DMS114 treated with DMSO at 0.1 percent for 48 hours (cell line): ENCODE results near the gene SOS1.

Source experiments
- DNase-seq: peaks from one replicate; lab custom pipeline; 2025; ENCODE audit not compliant: unreplicated experiment; lab: John Stamatoyannopoulos, UW

Gene SOS1

DNA sequence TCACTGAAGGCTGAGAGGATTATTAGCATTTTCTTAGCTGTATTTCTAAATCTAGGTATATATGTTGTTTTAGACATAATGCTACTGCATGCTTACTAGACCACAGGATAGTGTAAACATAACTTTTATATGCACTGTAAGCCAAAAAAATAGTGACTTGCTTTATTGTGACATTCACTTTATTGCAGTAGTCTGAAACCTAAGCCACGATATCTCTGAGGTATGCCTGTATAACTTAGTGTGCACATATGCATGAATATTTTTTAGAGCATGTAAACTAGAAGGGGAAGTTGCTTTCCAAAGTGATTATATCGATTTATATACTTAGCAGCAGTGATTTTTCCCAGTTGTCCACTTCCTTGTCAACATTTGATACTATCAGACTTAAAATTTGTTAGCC lies 81.8 kb downstream of the SOS1 start:
- no peak for DNase-seq

GRCh38 chr2:39033980-39034379 lies 86.9 kb downstream of the SOS1 start:
- no peak for DNase-seq

DNA sequence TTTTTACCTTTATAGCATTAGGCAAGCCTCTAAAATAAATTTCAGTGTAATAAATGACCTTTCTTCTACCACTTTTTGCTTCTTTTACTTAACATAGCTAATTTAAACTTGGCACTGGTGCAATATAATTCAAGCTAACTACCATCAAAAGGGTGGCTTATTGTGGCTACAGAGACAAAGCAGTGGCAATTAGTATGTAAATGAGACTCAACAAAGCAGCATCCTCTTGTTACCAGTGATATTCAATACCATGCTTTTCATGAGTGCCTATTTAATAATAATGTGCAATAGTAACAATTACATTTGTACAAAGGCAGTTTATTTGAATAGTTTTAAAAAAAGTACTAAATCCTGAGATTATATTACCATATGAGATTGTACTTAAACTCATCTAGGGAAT lies 93.4 kb downstream of the SOS1 start:
- no peak for DNase-seq

DNA sequence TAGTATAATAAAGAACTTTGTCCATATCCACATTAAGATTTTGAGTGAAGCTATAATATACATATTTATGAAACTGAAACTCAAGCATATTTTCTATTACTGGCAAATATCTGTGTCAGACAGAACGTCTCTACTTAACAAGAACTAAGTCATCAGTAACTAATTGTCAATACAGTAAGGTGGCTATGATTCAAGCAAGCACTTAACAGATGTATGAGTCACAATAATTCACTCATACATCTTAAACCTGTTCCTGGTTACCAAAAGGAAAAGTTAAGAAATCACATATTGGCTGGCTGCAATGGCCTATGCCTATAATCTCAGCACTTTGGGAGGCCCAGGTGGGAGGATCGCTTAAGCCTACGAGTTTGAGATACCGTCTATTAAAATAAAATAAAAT lies 96.0 kb downstream of the SOS1 start:
- no peak for DNase-seq

DNA sequence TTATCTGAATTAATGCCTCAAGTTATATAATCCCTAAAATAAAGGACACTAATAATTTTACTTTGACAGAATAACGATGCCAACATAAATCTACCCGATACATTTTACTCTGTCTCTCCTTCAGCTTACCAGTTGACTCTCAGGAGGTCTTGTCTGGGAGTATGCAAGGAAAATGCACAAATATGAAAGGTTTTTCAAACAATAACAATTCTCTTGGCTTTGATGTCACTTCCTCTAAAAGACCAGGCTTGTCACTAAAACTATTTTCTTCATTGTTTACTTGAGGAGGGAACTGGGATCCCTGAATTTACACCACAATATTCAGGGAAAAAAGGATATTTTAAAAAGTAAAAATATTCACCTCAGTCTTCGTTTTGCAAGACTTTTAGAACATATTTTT lies 97.2 kb downstream of the SOS1 start:
- no peak for DNase-seq

DNA sequence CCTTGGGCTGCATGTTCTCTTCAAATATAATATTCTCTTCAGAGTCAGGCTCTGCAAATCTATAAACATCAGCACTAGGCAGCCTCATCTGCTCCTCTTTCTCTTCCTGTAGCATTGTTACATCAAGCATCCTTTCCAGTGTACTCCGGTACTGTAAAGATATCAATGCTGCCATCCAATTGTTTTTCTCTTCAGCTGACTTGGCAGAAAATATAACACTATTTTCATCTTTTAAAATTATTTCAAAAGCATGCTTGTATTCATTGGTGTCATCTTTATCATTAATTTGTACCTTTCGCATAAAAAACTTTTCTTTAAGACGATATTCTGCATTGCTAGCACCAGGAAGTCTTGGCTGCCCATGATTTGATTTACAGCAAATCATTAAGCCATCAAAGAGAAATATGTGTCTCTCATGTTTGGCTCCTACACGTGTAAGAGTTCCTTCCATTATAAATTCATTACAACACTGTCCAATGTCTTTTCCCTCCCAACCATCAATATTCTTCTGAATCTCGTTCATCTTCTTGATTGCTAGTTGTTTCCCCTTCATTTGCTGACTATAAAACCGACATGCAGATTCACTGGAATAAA lies 98.1 kb downstream of the SOS1 start:
- no peak for DNase-seq

- DNase-seq: no peak
Measured at GRCh38 chr2:39020383-39020782, 100.5 kb downstream of the SOS1 start.

GRCh38 chr2:39018638-39019037 lies 102.2 kb downstream of the SOS1 start:
- DNase-seq: no peak

- DNase-seq: no peak
Measured at GRCh38 chr2:39017334-39017733, 103.5 kb downstream of the SOS1 start.

DNA sequence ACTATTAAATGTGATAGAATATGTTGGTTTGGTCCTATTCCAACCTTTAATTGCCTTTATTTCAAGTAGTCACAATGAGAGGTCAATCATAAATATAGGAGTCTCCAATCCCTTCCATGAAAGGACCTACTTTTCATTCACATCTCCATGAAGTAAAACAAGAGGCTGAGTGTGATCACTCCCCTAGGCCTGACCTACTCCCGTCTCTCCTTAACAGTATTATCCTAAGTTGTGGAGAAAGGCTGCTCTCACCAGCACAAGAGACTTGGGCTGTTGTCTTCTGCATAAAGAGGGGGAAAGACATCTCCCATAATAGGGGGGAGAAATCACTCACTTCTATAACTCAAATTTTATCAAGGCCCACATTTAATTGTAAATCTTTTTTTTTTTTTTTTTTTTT lies 105.4 kb downstream of the SOS1 start:
- no peak for DNase-seq

DNA sequence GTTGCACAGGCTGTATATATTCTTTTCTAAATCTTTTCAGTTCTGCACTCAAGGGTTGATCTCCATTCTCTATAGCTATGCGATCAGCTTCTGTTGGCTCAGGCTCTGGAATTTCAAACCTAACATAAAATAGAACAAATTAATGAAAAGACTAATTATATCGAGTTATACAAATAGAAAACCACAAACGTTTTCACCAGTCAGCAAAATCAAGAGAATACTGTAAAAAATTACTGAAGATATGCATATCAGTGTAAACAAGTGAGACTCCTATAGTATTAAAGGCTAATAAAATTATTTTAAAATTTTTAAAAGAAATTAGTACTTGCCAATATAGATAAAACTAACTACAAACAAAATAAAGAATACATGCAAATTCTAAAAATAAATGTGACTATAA lies 107.0 kb downstream of the SOS1 start:
- DNase-seq: no peak

GRCh38 chr2:39008665-39009064 lies 112.2 kb downstream of the SOS1 start:
- DNase-seq: no peak

- DNase-seq: no peak
Measured at GRCh38 chr2:39007875-39008504, 112.9 kb downstream of the SOS1 start.

DNA sequence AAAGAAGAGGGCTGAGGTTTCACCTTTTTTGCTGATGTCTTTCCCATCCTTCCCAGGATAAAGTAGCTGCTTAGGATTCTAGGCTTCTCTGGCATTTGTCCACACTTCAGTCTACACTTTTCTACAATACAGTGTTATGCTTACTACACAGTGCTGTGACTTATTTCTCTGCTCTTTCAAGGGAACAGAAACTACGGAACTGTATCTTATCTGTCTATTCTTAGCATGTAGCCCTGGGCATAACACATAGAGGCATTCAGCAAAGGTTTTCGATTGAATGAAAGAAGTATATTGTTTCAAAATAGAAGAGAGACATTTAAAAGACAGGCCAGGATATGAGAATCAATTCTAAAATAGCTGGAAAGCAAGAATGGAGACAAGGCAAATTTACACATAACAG lies 120.3 kb downstream of the SOS1 start:
- DNase-seq: no peak

GRCh38 chr2:38997781-38998180 lies 123.1 kb downstream of the SOS1 start:
- no peak for DNase-seq

GRCh38 chr2:38991899-38992298 lies 129.0 kb downstream of the SOS1 start:
- DNase-seq: no peak

DNA sequence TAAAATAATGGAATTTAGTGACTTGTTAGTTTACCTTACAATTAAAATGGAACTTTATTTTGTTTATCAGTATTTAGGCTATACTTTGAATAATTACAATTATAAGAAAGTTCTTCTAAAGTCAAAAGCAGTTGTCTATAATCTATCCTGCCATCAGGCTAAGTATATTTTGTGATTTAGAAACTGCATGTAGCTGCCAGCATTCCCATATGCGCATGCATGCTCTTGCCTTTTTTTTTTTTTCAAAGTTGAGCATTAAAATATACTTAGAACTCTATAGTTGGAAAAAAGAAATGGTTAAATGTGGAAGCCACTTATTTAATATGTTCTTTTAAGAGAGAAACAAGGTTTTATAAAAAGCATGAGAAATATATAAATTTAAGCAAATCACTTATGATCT lies 132.1 kb downstream of the SOS1 start:
- no peak for DNase-seq

- no peak for DNase-seq
Measured at GRCh38 chr2:38982498-38982897, 138.4 kb downstream of the SOS1 start.

- no peak for DNase-seq
Measured at GRCh38 chr2:38981670-38982357, 139.0 kb downstream of the SOS1 start.

GRCh38 chr2:38981003-38981669 lies 139.7 kb downstream of the SOS1 start:
- DNase-seq: no peak

- DNase-seq: no peak
Measured at GRCh38 chr2:38978908-38979307, 141.9 kb downstream of the SOS1 start.

DNA sequence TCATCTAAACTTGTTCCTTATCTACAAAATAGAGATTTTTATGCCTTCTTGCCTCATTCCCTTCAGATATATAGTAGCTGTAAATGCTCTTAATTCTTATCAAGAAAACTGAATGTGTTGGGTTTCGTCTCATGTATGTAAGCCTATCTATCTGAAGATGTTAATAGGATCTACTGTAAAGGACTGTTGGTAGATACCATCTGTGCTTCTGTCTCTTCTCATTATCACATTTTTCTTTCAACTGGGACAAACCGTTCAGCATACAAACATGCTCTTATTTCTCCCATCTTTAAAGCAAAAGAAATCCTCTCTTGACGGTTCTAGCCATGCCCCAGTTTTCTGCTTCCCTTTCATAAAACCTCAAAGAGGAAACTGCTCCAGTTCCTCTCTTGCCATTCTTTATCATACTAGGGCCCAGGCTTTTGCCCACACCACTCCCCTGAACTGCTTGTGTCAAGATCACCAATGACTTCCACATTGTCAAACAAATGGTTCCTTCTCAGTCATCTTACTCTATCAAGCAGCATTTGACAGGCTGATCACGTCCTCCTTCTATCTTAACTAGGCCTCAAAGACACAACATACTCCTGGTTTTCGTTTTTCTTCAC lies 142.5 kb downstream of the SOS1 start:
- DNase-seq: no peak
